Fibroblast of skin of back (primary cell): ENCODE measurements around the gene ANKRD13A.
A peak's percentile ranks its signal among the peaks of the same experiment; 100 is the strongest.
"Not testable (repeated sequence)": the region's sequence is repeated elsewhere in the genome, so short reads cannot be mapped to it uniquely, and the experiment has no call there.

Experiments used
- DNase-seq: peaks from one replicate; pipeline ENCODE4 v3.0.0-alpha.2; 2013

The ANKRD13A gene

DNA sequence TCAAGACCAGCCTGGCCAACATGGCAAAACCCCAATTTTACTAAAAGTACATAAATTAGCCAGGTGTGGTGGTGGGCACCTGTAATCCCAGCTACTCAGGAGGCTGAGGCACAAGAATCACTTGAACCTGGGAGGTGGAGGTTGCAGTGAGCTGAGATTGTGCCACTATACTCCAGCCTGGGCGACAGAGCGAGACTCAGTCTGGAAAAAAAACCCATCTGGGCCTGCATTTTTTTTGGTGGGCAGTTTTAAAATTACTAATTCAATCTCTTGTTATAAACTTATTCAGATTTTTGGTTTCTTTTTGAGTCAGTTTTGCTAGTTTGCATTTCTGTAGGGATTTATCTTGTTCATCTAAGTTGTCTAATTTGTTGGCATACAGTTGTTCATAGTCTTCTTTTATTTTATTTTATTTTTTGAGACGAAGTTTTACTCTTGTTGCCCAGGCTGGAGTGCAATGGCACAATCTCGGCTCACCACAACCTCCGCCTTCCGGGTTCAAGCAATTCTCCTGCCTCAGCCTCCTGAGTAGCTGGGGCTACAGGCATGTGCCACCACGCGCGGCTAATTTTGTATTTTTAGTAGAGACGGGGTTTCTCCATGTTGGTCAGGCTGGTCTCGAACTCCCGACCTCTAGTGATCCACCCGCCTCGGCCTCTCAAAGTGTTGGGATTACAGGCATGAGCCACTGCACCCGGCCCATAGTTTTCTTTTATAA, 9.6 kb downstream of the ANKRD13A start:
- DNase-seq, result not testable (repeated sequence)

DNA sequence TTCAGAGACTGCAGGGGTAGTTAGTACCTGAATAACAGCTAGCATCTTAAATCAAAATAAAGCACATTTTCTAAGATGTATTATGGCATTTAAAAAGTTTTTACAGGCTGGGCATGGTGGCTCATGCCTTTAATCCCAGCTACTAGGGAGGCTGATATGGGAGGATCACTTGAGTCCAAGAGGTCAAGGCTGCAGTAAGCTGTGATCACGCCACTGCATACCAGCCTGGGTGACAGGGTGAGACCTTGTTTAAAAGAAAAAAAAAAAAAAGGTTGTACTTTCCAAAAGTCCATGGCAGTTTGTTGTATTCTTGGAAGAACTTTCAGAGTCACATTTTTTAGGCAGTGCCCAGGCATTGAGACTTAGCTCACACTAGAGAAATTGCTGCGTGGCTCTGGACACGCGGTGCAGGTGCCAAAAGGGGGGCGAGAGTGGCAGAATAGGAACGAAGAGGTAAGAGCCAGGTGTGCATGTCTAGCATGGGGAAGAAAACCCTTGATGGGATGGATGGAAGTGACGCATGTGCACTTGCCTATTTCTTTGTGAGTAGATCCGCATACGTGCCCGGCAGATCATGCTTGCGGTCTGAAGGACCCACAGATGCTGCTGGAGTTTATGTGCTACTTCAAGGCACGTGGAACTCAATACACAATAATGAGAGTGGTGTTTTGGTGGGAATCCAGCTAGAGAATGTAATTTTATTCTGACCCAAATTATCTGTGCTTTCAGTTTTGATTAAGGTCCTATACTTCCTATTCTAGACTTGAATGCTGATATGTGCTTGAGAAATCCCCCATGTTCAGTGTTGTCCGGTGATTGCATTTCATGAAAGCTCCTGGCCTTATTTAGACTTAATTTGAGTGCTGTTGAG, 11.9 kb downstream of the ANKRD13A start:
- DNase-seq, result no peak

DNA sequence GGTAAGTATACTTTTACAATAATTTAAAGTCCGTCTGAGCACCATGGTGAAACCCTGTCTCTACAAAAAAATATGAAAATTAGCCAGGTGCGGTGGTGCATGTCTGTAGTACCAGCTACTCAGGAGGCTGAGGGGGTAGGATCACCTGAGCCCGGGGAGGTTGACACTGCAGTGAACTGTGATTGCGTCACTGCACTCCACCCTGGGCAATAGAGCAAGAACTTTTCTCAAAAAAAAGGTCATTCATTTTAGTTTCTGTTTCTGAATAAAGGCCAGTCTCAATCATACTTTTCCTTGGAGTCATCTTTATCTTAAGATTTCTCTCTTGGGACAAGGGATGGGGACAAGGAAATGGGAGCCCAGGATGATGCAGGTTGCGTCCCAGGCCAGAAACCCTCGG, 12.9 kb downstream of the ANKRD13A start:
- DNase-seq, result no peak

DNA sequence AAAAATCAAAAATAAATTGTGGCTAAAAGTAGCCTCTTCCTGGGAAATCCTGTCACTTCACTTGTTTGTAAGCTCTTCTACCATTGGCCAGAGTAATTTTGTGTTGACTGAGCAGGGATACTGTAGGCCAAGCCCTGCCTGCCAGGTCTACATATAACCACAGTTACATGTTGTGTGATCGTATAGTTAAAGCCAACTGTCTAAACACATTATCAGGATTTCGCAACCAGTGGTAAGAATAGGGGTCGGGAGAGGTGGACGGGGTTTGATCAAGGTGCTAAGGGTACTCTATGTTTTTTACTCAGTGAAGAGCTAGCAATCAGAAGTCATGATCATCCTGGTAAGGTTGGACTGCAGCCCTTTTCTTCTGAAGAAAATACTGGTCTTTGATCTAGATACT, 13.4 kb downstream of the ANKRD13A start:
- no peak for DNase-seq

DNA sequence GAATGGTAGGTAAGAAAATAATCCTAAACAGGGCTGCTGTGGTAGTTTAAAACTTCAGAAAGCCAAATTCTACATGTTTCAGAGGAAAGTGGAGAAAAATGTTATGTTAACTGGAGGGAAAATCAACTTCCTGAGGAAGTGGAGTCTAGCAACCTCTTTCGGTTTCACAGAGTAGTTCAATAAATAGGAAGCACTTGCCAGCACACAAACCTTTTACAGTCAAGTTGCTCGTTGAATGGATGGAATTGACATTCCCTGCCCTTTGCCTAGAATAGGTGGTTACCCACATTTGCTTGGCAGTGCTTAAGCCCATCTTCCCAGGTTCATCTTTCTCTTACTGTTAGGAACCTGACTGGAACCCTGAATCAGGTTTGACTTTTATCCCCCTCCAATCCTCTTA, 15.9 kb downstream of the ANKRD13A start:
- no peak for DNase-seq

DNA sequence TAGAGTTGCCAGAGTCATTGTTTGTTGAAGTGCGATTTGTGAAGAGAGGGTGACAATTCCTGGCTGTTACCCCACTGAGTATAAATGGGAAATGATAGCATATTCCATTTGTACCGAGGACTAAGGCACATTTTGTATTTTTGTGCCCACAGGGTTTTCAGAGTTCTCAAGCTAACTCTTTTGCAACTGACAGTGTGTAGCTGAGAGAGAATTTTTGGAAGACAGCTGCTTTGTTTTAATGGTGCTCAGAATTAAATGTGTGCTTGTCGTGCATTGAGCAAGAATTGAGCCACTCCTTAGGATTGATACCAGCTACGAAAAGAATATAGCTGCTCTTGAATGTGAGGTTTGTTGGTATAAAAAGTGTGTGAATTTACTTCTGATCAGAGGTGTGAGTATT, 21.7 kb downstream of the ANKRD13A start:
- DNase-seq, result no peak

DNA sequence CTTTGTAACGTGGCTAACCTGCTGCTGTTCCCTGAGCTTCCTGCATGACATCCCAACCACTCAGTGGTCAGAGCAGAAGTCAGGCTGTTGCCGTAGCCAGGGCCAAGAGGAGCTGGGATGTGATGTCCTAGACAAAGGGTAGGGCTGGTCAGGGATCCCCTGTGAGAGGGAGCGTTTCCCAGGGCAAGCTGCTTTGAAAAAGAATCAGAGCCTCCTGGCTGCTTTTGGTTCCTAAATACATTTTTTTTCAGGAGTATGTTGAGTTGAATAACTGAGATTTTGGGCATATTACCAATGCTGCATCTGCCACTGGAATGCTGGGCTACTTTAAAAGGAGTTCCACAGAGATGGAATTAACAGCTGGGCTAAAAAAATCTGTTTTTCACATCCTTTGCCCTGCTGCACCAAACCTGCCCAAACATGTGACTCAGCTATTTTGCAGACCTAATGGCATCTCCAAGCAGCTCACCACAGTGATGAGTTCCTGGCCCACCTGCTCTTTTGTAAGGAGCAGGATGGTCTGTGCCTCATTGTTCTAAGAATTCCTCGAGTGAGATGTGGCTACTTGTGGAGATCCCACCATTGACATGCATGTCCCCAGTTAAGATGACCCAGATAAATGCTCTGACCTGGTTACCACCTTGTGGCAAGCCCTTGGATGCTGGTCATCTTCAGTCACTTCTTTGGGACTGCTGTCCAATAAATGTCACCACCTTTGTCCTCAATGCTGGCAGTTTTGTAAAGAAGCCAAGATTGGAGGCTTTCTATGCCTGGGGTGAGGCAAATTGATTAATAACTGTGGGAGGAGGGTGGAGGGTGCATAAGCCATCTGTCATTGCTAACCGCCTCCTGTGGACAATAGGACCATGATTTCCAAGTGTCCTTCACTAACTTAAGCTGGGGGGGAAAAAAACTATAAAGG, 24.1 kb downstream of the ANKRD13A start:
- peak; percentile 52 for DNase-seq

DNA sequence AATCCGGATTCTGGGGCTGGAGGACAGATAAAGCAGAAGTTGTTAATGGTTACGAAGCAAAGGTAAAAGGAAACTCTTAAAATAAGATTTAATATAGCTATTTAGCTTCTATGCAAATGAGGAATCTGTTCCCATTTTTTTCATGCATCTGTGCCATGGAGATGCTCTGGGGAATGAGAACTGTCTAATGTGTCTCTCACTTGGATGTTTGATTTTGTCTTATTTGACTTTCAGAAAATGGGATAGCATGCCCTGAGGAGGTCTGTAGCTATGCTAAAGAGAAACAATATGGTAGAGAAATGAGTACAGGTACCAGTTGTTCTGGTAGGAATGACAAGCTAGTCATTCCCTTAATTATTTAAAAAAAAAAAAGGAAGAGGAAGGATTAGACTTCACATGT, 24.8 kb downstream of the ANKRD13A start:
- DNase-seq, result no peak

DNA sequence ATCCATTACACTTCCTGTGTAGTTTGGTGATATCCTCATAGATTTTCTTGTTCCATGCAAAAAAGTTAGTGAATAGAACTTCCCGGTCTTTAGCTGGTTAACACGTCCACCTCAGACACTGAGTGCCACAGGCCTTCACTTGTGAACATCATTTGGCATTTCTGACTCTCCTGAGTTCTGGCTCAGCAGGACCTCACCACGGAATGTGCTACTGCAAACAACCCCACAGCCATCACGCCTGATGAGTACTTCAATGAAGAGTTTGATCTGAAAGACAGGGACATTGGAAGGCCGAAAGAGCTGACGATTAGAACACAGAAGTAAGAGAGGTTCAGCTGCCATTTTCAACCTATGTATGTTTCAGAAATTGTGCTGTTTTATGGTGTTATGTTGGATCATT, 29.1 kb downstream of the ANKRD13A start:
- DNase-seq, result no peak

DNA sequence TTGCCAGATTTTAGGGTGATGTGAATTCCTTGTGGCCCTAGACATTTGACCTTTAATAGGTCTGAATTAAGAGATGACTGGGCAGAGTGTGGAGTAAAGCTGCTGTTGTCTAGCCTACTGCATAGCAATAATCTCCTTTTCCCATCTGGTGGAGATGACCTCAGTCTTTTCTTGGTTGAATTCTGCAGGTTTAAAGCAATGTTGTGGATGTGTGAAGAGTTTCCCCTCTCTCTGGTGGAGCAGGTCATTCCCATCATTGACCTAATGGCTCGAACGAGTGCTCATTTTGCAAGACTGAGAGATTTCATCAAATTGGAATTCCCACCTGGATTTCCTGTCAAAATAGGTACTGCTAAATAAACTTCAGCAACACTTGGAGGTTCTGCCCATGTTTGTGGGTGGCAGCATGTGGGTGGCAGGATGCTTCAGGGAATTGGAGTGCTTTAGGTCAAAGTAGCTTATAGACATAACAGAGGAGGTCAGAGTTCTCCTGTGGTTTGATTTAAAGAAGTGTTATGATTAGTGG, 30.1 kb downstream of the ANKRD13A start:
- DNase-seq, result no peak

DNA sequence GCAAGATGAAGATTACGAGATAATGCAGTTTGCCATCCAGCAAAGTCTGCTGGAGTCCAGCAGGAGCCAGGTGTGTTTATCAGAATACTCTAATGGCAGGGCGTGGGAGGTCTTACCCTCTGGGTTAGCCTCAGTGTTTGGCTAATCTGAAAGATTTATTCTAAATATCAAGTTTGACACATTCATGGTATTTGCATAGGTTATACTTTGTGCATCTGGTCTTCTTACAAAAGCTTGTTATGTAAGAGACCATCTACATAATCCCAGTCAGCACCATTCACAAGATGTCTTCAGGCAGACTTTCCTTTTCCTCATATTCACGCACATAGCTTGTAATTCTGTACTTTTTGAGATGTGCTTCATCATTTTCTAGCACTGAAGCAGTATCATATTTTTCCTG, 34.7 kb downstream of the ANKRD13A start:
- DNase-seq, result no peak

DNA sequence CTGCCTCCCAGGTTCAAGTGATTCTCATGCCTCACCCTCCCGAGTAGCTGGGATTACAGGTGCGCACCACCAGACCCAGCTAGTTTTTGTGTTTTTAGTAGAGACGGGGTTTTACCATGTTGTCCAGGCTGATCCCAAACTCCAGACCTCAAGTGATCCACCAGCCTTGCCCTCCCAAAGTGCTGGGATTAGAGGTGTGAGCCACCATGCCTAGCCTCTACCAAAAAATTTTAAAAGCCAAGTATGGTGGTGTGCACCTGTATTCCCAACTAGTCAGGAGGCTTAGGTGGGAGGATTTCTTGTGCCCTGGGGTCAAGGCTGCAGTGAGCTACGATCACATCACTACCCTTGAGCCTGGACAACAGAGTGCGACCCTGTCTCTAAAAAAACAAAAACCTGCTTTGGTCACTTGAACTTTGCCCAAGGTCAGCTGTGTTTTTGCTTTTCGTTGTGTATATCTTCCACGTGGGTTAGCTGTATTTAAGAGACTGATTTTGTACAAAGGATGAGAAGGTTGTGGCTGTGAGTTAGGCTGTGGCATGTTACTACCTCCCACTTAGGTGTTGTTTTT, 36.4 kb downstream of the ANKRD13A start:
- no peak for DNase-seq

DNA sequence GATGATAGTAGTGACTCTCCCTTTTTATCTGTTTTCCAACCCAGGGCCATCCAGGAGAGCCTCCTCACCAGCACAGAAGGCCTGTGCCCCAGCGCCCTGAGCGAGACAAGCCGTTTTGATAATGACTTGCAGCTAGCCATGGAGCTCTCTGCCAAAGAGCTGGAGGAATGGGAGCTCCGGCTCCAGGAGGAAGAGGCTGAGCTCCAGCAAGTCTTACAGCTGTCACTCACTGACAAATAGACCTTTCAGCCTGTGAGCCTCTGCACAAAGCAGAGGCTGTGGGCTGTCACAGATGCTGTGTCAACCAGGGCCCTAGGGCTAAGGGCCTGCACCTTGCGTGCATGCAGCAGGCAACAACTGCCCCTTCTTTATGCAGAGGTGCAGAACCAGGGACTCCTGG, 38.1 kb downstream of the ANKRD13A start:
- DNase-seq, result no peak

DNA sequence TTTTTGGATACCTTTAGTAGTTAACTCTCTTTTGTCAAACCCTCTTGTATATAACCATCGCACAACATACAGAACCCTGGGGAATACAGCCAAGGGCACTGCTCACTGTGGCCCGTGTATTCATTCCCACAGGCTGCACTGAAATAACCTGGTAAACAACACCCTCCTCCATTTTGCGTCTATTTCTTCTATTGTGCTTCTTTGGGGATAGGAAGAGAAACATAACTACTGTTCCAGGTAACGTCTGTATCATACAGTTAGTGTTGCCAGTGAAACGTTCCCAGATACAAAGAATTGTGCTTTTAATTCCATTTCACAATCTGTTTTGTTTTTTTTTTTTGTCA, 39.5 kb downstream of the ANKRD13A start:
- DNase-seq, result no peak

DNA sequence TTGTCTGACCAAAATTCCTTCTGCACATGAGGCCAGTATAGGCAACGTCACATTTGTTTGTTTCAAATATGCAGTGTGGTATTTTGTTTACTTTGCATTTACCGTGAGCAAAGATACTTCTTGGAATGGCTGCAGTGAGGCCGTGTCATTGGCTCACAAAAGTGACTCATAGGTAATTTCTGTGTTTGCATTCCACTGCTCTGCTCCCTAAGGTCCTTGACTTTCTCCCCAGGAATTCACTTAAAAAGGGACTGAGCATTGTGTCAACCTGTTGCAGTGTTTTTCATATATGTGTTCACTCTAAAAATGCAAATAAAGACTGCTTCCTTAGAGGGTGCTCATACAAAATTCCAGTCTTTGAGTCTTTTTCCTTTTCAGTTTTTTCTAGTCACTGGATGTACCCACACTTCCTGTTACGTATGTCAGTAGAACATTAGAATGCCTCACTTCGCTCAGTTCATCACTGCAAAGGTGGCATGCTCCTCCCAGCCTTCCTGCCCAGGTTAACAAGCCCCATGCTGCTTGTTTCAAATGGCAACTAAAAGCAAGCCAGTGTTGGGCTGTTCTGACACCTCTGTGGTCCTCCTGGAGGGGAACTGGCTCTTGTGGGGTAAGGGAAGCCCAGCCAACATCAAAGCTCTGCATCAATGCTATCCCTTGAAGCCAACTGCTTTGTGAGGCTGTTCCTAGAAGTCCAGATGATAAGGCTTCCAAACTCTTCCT, 40.0 kb downstream of the ANKRD13A start:
- DNase-seq, result peak; percentile 97

DNA sequence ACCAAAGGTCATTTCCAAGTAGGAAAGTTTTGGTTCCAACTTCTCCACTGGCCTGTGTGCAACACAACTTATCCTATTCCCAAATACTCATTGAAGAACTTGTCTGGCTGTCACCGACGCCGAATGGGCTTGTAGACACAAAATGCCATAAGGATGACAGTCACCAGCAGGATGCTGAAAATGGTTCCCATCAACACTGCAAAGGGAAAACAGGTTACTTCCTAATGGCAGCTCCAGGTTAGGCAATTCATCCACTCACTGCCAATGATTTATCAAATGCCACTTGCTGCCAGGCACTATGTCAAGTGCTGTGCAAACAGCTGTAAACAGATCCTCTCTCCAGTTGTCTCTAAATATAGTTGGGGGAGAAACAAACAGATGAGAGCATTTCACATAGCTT, 43.0 kb downstream of the ANKRD13A start:
- DNase-seq, result no peak

DNA sequence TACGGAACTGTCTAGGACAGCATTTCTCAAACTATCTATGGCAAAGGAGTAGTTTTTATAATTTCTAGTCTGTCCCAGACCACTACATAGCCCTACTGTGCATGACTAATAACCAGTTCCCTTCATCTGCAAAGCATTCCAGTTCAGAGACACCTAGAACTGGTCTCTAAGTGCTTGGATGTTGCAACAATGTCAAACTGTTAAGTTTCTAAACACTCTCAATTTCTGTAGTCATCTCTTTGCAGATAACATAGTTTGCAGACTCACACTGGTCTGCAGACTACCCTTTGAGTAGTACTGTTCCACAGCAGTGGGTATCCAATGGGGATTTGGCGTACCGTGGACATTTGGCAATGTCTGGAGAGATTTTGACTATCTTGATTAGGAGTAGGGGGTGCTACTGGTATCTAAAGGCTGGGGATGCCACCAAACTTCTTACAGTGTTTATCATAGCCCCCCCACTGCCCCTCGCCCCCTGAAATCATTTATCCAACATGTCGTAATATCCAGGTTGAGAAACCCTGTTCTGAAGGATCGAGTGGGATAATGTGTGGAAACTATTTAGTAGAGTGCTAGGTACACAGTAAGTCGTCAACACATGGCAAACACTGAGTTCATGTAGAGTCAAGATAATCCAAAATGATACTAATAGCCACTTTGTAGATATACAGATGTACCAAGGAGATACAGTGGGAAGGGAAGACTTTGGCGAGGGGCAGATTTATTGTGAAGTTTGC, 47.4 kb downstream of the ANKRD13A start:
- DNase-seq, result no peak

DNA sequence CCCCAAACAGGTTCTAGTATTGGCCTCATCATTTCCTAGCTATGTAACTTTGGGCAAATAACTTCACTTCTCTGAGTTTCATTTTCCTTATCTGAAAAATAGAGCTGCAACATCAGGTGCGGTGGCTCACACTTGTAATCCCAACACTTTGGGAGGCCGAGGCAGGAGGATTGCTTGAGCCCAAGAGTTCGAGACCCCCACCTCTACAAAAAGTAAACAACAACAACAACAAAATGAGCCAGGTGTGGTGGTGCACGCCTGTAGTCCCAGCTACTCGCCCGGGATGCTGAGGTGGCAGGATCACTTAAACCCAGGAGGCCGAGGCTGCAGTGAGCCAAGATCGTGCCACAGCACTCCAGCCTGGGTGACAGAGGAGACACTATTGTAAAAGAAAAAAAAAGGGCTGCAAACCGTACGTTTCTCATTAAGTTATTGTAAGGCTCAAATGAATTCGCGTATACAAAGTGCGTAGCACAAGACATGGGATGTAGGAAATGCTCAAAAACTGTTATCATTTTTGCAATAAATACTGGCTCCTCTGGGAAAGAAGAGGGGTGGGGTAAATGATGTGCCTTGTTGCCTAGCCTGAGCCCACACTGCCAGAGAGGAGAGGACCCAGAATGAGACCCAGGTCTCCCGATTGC, 48.2 kb downstream of the ANKRD13A start:
- no peak for DNase-seq

DNA sequence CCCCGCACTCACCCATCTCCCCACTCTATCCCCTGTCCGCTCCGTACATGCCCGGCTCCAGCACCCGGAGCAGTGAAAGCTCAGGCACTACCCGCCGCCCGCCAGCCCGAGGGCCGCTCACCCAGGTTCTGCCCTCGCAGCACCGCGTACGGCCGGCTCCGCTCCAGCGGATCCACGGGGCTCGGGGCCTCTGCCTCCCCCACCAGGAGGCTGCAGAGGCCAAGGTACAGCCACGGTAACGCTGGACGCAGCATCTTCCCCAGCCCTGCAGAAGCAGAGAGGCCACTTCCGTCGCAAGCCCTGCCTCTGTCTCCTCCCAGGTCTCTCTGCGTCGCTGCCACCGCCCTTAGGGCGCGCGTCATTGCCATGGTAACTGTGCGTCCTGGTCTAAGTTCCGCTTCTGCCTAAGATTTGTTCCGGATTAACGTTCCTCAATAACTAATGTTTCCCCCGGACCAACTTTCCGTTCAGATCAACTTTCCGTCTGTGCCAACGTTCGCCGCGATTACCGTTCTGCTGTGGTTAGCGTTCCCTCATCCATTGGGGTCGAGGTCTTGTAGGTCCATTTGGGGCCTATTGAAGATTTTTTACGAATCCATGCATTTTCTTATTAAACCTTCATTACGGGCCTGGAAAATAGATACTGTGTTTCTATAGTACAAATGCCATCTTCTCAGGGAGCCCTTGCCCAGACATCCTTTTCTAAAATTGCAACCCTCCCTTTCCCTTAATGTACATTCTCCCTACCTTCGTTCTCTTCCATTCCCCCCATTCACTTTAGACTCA, 49.2 kb downstream of the ANKRD13A start, which contains the start of gene C12orf76:
TSS of gene C12orf76 (minus strand) at position 281 of the 786 bp plus-strand sequence. CDS start at position 254, 27 bp downstream.
- peak; percentile 97 for DNase-seq
